ENCODE results near the gene CIAO3.
A peak's percentile ranks its signal among the peaks of the same experiment; 100 is the strongest.

Gene CIAO3

GRCh38 chr16:687499-687898, 53.3 kb downstream of the CIAO3 start:
- DNase-seq: no peak

DNA sequence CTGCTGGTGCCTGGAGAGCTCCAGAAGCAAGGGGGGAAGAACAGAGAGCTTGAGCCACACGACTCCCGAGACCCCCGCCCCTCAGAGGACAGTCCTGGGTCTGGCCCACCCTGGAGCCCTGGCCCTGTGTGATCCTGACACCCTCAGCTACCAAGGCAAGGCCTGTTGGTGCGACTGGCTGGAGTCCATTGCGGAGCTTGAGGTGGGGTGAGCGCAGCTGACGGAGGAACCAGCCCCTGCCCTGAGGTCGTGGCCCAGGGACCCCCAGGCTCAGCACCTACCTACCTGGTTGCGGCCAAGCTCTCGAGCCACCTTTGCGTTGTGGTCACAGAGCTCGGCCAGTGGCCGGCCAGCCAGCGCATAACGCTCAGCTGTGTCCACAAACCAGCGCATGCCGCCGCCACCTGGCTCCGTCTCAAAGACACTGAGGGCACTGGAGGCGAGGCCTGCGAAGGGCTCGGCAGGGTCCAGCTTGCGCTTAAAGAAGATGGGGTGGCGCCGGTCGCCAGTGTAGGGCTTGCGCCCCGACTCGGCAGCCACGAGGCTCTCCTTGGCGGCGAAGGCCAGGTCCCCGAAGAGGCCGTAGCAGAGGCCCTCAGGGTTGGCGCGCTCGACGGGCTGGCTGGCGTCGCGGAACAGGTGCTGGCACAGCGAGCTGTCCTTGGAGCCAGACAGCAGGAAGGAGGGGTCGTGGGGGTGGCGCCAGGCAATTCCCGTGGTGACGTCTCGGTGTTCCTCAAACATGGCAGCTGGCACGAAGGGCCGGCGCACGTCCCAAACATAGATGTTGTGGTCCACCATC, 54.1 kb downstream of the CIAO3 start:
- no peak for DNase-seq

DNA sequence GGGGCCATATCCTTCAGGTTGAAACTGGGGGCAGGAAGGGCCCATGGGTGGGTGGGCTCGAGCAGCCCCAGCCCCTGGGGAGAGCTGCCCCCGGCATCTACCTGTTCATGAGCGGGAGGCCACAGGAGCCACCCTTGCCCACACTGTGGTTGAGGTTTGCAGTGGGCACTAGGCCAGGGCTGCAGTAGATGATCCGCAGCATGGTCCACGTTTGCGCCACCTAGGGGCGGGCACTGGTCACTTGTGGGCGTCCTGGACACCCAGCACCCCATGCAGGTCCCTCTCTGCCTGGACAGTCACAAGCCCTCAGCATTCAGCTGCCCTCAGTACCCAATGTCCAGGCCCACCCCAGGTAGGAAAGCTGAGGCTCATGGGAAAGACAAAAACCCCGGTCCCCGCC, 54.8 kb downstream of the CIAO3 start:
- DNase-seq: peak; percentile 11

DNA sequence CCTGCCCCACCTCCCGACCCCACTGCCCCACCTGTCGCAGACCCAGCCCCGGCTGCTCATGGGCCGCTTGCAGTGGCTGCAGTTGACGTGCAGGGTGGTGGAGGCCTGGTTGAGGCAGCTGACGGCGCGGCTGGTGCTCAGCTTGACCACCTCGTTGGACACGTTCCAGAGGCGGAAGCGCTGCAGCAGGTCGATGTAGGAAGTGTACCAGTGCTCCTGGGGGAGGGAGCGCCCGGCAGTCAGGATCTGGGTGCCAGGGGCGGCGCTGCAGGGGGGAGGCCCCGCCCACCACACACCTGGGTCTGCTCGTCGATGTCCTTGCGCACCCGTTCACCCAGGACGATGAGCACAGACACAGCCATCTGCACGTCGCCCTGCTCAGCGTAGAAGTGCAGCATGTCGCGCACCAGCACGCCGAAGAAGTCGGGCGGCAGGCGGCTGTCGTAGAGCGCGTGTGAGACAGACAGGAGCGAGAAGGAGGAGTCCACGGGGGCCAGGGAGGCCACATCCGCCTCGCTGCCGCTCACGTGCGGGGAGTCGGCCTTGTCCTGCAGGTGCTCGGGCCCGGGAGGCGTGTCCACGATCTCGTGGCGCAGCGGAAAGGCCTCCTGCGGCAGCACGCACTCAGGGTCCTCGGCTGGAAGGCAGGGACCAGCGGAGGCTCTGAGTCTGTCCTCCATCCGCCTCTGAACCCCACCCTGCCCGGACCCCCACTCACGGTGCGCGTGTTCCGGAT, 55.7 kb downstream of the CIAO3 start:
- peak; percentile 89 for DNase-seq

- DNase-seq: peak; percentile 98
Measured at GRCh38 chr16:684071-684794, 56.6 kb downstream of the CIAO3 start, which contains the start of gene JMJD8. TSS of gene JMJD8 (minus strand) at chr16:684334. CDS start at chr16:684319, 15 bp downstream.

GRCh38 chr16:683396-684070, 57.3 kb downstream of the CIAO3 start:
- DNase-seq: no peak

DNA sequence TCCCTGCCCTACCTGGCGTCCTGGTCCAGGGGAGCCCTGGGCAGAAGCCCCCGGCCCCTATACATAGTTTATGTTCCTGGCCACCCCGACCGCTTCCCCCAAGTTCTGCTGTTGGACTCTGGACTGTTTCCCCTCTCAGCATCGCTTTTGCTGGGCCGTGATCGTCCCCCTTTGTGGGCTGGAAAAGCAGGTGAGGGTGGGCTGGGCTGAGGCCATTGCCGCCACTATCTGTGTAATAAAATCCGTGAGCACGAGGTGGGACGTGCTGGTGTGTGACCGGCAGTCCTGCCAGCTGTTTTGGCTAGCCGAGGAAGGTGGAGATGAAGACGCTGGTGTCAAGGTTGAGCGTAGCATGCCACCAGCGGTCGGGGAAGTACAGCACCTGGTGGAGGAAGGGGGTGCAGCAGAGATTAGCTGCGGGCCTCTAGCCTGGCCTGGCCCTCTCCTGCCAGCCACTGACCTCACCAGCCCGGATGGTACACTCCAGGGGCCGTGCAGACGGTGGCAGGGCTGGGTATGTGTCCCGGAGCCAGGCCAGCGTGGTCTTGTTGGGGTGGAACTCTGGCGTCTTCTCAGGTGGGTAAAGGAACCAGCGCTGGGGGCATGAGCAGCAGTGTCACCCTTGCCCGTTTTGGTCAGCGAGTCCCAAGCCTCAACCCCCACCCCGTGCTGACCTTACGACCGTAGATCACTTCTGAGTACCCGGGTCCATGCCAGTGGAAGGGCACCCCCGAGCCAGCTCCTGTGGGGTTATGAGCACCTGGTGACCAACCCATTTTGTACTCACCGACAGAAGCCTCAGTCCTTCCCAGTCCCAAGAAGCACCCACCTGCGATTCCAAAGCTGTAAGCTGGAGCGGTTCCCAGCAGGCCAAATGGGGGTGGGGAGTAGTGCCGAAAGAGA, 58.1 kb downstream of the CIAO3 start:
- DNase-seq: no peak

GRCh38 chr16:681746-682427, 58.9 kb downstream of the CIAO3 start:
- no peak for DNase-seq

DNA sequence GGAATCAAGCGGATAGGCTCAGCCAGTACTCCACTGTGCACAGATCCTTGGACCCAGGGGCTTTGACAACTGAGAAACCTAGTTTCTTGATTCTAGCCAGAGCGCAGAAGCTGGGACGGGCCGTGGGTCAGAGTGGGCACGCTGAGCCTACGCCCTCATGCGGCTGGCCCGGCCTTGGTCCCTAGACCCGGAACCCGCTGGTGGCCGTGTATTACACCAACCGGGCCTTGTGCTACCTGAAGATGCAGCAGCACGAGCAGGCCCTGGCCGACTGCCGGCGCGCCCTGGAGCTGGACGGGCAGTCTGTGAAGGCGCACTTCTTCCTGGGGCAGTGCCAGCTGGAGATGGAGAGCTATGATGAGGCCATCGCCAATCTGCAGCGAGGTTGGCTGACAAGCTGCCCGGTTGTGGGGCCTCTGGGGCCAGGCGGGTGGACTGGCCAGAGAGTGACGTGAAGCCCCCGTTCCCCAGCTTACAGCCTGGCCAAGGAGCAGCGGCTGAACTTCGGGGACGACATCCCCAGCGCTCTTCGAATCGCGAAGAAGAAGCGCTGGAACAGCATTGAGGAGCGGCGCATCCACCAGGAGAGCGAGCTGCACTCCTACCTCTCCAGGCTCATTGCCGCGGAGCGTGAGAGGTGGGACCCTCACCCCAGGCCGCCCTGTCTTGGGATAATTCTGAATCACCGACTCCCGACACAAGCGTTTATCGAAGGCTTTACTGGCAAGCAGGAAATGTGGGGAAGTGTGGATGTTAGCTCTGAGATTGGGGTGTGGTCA, 59.6 kb downstream of the CIAO3 start:
- DNase-seq: no peak

- DNase-seq: no peak
Measured at GRCh38 chr16:680625-680945, 60.2 kb downstream of the CIAO3 start.

DNA sequence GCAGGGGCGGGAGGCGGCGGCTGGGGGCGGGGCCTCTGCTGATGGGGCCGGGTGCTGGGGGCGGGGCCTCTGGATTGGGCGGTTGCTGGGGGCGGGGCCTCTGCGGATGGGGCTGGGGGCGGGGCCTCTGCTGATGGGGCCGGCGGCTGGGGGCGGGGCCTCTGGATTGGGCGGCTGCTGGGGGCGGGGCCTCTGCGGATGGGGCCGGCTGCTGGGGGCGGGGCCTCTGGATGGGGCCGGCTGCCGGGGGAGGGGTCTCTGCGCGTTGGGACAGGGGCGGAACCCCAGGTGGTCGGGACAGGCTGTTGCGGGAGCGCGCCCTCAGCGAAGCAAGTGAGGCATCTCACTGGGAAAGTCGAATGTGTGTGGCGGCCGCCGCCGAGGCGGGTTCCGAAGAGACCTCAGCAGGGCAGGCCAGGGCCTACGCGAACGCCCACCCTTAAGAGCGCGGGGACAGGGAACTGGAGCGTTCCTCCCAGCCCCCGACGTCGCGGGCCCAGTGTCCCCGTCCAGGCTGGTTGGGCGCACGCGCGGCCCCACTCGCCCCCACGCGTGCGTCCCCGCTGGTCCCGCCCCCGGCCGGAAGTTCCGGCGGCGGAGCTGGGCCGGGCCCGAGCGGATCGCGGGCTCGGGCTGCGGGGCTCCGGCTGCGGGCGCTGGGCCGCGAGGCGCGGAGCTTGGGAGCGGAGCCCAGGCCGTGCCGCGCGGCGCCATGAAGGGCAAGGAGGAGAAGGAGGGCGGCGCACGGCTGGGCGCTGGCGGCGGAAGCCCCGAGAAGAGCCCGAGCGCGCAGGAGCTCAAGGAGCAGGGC, 60.8 kb downstream of the CIAO3 start, which contains the start of gene STUB1:
STUB1 (plus strand) TSS at position 597 of the 811 bp plus-strand sequence; CDS start at position 713, 116 bp downstream.
- peak; percentile 91 for DNase-seq

Measured in NCI-H345 (cell line).